ES-I3 (cell line): ENCODE results near the gene ATP13A4.

ENCODE experiments used
- H3K36me3 ChIP-seq: 2 replicates; pipeline ENCODE4 v1.6.1; 2013; ENCODE audit warnings: mild to moderate bottlenecking, low read length, control low read depth, moderate library complexity; ENCODE audit not compliant: insufficient read depth
- H3K4me1 ChIP-seq: 2 replicates; pipeline ENCODE4 v1.6.1; 2013; ENCODE audit warnings: mild to moderate bottlenecking, control low read depth, low read length; ENCODE audit not compliant: insufficient read depth
- H3K9ac ChIP-seq: 2 replicates; pipeline ENCODE4 v1.6.1; 2013; ENCODE audit warnings: low read depth, mild to moderate bottlenecking, low read length, moderate library complexity
- H3K9me3 ChIP-seq: 2 replicates; pipeline ENCODE4 v1.6.1; 2013; ENCODE audit warnings: mild to moderate bottlenecking, low read length, moderate library complexity; ENCODE audit not compliant: control insufficient read depth, insufficient read depth

ATP13A4 gene

GRCh38 chr3:193554811-193555210 is at the start of gene ATP13A4:
Gene ATP13A4 (minus strand): TSS chr3:193554895. CDS start chr3:193554799, 96 bp downstream.
- 0 out of 2 replicates have a peak, but pooled peaks cover 5% of the 10 kb centered on the region for H3K4me1 ChIP-seq
- H3K9me3 ChIP-seq: no peaks in the 10 kb centered on the region
- no peaks in the 10 kb centered on the region for H3K36me3 ChIP-seq
- no peak within 1 kb of the TSS for H3K9ac ChIP-seq

DNA sequence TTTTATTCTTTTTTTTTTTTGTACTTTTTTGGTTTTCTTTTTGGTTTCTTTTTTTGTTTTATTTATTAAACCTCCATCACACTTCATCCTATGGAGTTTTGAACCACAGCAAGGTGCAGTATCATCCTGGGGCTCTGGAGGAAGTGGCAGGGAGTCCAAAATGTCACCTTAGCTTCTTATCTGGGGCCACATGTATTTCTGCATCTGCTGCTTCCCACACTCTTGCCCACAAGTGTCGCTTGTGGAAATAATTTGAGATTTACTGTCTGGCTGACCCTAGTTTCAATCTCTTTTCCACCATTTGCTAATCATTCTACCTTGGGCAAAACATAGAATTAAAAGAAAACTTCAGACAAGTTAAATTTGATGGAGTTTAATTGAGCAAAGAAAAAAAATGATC is 44.7 kb upstream of the ATP13A4 start:
- H3K4me1 ChIP-seq: peaks cover 4% of the 10 kb centered on the region; the same call in 1 of the 2 replicates
- H3K9me3 ChIP-seq: no peaks in the 10 kb centered on the region
- no peak overlapping the region for H3K9ac ChIP-seq
- 0 out of 2 replicates have a peak, but pooled peaks cover 3% of the 10 kb centered on the region for H3K36me3 ChIP-seq

DNA sequence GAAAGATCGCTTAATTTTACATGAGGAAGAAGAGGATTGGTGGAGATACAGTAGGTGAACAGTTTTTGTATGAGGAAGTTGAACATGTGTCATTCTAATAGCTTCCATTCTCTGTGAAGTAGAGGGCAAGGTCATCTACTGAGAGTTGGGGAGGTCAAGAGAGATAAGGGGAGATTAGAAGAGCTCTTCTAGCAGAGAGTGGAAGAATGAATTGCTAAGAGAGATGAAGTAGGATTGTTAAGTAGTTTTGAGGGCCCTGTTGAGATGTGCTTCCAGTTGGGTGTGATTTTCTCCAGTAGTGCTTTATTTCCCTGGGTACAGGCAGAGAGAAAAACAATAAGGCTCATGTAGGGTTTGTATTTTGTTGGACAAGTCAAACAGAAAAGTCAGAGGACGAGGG is 43.5 kb upstream of the ATP13A4 start:
- Histone ChIP-seq H3K4me1 (peaks cover 4% of the 10 kb centered on the region; the same call in 1 of the 2 replicates), H3K36me3 (0 out of 2 replicates have a peak, but pooled peaks cover 3% of the 10 kb centered on the region), H3K9me3 (no peaks in the 10 kb centered on the region), H3K9ac (no peak overlapping the region)

DNA sequence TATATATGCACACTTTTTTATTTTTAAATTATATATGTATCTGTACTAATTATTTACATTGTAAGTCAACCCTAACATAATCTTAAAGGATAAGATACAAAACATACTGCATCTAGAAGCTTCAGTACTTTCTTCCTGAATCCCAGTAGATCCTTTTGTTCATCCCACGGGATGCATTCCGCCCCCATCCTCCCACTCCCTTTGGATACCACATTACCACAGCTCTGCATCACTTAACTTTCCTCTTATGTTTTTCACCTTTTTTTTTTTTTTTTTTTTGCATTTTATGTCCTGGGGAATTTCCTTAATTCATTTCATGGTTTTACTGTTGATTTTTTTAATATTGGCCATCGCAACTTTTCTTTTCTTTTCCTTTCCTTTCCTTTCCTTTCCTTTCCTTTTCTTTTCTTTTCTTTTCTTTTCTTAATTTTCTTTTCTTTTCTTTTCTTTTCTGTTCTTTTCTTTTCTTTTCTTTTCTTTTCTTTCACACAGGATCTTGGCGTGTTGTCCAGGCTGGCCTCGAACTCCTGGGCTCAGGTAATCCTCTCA is 41.3 kb upstream of the ATP13A4 start:
- Histone ChIP-seq H3K9ac (no peak overlapping the region), H3K36me3 (0 out of 2 replicates have a peak, but pooled peaks cover 3% of the 10 kb centered on the region), H3K4me1 (peaks cover 4% of the 10 kb centered on the region; the same call in 1 of the 2 replicates), H3K9me3 (no peaks in the 10 kb centered on the region)

DNA sequence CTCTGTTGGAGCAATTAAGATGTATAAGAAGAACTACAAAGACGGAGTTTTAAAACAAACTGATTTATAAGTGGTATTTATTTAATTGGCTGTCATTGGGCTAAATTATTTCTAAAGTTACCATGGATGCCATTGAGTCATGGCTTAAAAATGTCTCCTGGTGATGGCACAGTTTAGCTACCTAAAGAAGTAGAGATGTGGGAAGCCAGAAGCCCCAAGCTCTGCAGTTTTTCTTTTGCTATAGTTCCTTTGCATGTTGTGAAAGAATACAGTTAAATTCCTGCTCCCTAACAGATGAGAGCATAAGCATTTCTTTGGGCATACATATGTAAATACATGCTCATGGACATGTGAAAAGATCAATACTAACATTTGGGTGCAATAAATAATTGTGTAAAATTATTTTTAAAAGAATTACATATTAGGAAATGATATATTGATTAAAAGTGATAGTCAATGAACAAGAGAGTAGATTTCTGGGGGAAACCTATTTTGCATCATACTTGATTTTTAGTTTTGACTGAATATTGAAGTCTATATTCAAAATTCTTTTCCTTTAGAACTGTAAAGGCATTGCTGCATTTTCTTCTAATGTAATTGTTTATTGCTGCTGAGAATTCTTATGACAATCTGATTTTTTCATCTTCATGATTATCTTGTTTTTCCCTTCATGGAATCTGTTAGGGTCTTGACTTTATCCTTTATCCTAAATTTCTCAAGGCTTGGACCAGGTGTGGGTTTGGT is 40.4 kb upstream of the ATP13A4 start:
- Histone ChIP-seq H3K36me3 (0 out of 2 replicates have a peak, but pooled peaks cover 3% of the 10 kb centered on the region), H3K4me1 (peaks cover 8% of the 10 kb centered on the region), H3K9ac (peak overlapping the region; percentile 29; the same call in 1 of the 2 replicates), H3K9me3 (no peaks in the 10 kb centered on the region)

DNA sequence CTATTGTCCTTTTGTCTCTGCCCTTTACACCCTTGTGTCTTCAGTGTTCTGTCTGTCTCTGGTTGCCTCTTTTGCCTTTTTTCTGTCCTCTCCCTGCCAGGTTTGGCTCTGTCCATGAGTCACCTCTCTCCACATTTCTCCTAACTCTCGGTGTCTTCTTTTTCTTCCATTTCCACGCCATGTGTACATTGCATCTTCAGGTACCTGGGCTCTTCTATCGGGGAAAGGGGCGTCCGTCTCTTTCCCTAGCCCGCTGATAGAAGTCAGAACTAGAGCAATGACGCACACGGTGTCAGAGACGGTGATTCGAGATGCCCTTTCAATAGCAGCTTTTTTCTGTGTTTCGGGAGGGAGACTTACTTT is 39.0 kb upstream of the ATP13A4 start:
- Histone ChIP-seq H3K4me1 (peaks cover 11% of the 10 kb centered on the region), H3K9me3 (no peaks in the 10 kb centered on the region), H3K9ac (peak overlapping the region; percentile 95), H3K36me3 (0 out of 2 replicates have a peak, but pooled peaks cover 3% of the 10 kb centered on the region)

- Histone ChIP-seq H3K9me3 (no peaks in the 10 kb centered on the region), H3K9ac (peak within 1 kb of the TSS; percentile 95), H3K36me3 (0 out of 2 replicates have a peak, but pooled peaks cover 3% of the 10 kb centered on the region), H3K4me1 (peaks cover 11% of the 10 kb centered on the region)
Observed at GRCh38 chr3:193592841-193593667, 38.4 kb upstream of the ATP13A4 start, which contains the start of gene OPA1. Gene OPA1 (plus strand): TSS chr3:193593208. CDS start chr3:193593378, 170 bp downstream.

DNA sequence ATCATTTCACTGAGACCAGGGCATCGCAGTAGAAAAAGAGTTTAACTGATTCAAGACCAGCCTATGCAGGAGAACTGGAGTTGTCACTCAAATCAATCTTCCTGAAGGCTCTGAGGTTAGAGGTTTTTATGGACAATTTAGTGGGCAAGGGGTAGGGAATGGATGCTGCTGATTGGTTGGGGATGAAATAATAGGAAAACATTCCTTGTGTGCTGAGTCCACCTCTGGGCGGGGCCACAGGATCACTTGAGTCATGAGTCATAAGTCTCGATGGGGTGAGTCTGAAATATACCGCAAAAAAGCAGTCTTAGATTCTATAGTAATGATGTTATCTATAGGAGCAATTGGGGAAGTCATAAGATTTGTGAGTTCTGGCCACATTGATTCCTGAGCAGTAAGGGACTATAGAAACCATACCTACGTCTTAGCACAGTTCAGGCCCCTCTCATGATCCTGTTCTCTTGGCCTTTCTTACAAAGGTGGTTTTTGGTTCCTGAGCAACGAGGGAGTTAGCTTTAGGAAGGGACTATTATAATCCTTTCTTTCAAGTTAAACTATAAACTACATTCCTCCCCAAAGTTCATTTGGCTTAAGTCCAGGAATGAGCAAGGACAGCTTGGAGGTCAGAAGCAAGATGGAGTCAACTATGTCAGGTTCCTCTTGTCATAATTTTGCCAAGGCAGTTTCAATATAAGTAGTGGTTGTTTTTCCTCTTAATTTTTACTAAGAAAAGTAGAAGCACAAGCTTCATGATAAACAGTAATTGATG is 35.6 kb upstream of the ATP13A4 start:
- no peak overlapping the region for H3K9ac ChIP-seq
- no peaks in the 10 kb centered on the region for H3K9me3 ChIP-seq
- peaks cover 7% of the 10 kb centered on the region for H3K4me1 ChIP-seq
- no peaks in the 10 kb centered on the region for H3K36me3 ChIP-seq

GRCh38 chr3:193589616-193590015 is 34.9 kb upstream of the ATP13A4 start:
- H3K9ac ChIP-seq: no peak overlapping the region
- H3K36me3 ChIP-seq: no peaks in the 10 kb centered on the region
- H3K9me3 ChIP-seq: no peaks in the 10 kb centered on the region
- H3K4me1 ChIP-seq: peaks cover 7% of the 10 kb centered on the region; the same call in 1 of the 2 replicates

GRCh38 chr3:193589129-193589528 is 34.4 kb upstream of the ATP13A4 start:
- Histone ChIP-seq H3K9ac (no peak overlapping the region), H3K9me3 (no peaks in the 10 kb centered on the region), H3K36me3 (no peaks in the 10 kb centered on the region), H3K4me1 (peaks cover 7% of the 10 kb centered on the region; the same call in 1 of the 2 replicates)

GRCh38 chr3:193586526-193586925 is 31.8 kb upstream of the ATP13A4 start:
- H3K4me1 ChIP-seq: peaks cover 7% of the 10 kb centered on the region; the same call in 1 of the 2 replicates
- H3K36me3 ChIP-seq: no peaks in the 10 kb centered on the region
- no peak overlapping the region for H3K9ac ChIP-seq
- H3K9me3 ChIP-seq: no peaks in the 10 kb centered on the region

DNA sequence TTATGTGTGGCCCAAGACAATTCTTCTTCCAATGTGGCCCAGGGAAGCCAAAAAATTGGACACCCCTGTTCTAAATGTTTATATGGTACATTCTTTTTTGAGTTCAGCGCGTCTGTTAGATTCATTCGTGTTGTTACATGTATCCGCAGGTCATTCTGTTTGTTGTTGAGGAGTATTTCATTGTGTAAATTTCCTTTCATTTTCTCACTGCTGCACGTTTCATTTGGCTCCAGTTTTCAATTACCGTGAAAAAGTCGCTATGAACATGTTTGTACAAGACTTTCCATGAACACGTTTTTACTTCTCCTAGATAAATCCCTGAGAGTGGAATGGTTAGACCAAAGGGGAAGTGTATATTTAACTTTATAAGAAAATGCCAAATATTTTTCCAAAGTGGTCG is 30.8 kb upstream of the ATP13A4 start:
- peaks cover 6% of the 10 kb centered on the region; the same call in 1 of the 2 replicates for H3K4me1 ChIP-seq
- no peak overlapping the region for H3K9ac ChIP-seq
- no peaks in the 10 kb centered on the region for H3K9me3 ChIP-seq
- H3K36me3 ChIP-seq: no peaks in the 10 kb centered on the region

DNA sequence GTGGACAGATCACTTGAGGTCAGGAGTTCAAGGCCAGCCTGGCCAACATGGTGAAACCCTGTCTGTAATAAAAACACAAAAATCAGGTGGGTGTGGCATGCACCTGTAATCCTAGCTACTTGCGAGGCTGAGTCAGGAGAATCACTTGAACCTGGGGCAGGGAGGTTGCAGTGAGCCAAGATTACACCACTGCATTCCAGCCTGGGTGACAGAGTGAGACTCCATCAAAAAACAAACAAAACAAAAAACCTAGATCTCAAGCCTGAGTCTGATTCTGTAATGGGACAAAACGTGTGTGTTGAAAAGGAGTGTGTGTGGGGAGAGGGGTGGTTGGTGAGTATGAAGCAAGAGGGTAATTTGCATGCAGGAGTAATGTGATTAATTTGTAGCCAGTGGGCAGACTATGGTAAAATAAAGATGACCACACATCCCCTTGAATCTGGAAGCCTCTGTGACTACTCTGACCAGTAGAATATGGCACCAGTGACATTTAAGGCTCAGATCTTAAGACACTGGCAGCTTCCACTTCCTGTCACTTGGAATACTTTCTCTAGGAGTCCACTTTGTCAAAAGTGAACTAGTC is 19.9 kb upstream of the ATP13A4 start:
- Histone ChIP-seq H3K9ac (no peak overlapping the region), H3K9me3 (no peaks in the 10 kb centered on the region), H3K36me3 (no peaks in the 10 kb centered on the region), H3K4me1 (peaks cover 8% of the 10 kb centered on the region)
